Stimulated activated memory B cell treated with anti-CD40 and anti-IgM and Interleukin-4, amounts not matched to agents 10 μg/mL and 1 μg/mL and 100 μg/mL, for 72 hours (primary cell): Measurements from ENCODE around the gene RNU6-1.
A peak's percentile ranks its signal among the peaks of the same experiment; 100 is the strongest.

Experiments
- ATAC-seq: fragments of 150-1000 bp; cut with Tn5 transposase; 2 replicates; pipeline ENCODE4 v1.10.0; 2021
- H3K27ac Mint-ChIP-seq: one replicate; pipeline ENCODE4 v1.8.0; 2022; ENCODE audit warnings: mild to moderate bottlenecking, mixed read lengths
- H3K27me3 Mint-ChIP-seq: one replicate; pipeline ENCODE4 v1.8.0; 2022; ENCODE audit warnings: mixed read lengths
- H3K36me3 Mint-ChIP-seq: one replicate; pipeline ENCODE4 v1.8.0; 2022; ENCODE audit warnings: mixed read lengths
- H3K4me1 Mint-ChIP-seq: one replicate; pipeline ENCODE4 v1.8.0; 2022; ENCODE audit warnings: mixed read lengths
- H3K4me3 Mint-ChIP-seq: one replicate; pipeline ENCODE4 v1.8.0; 2022; ENCODE audit warnings: mild to moderate bottlenecking, moderate library complexity, mixed read lengths
- H3K9me3 Mint-ChIP-seq: one replicate; pipeline ENCODE4 v1.8.0; 2022; ENCODE audit warnings: mixed read lengths

RNU6-1 gene

DNA sequence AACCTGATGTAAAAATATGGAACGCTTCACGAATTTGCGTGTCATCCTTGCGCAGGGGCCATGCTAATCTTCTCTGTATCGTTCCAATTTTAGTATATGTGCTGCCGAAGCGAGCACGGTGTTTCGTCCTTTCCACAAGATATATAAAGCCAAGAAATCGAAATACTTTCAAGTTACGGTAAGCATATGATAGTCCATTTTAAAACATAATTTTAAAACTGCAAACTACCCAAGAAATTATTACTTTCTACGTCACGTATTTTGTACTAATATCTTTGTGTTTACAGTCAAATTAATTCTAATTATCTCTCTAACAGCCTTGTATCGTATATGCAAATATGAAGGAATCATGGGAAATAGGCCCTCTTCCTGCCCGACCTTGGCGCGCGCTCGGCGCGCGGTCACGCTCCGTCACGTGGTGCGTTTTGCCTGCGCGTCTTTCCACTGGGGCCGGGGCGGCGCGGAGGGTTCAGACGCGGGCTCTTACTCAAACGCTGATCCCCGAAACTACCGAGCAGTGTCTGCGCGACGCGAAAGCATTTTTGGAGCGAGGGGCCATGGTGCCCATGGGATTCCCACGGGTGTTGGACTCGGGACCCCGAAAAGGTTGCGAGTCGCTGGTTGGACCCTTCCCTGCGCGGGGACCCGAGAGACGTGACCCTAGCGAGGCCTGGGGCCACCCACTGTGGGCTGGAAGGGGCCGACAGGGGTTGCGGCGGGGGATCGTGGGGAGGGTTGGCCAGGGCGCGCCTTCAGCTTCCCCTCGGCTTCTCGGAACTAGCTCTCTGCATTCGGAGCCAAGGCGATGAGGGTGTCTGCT, at the start of gene RNU6-1:
Gene RNU6-1 (minus strand): TSS at position 117 of the 820 bp plus-strand sequence.
- peak; percentile 95 for ATAC-seq
- Mint-ChIP-seq H3K27ac (peak within 1 kb of the TSS; percentile 89), H3K4me1 (peaks cover 41% of the 10 kb centered on the region), H3K9me3 (no peaks in the 10 kb centered on the region), H3K27me3 (peaks cover 17% of the 10 kb centered on the region), H3K36me3 (no peaks in the 10 kb centered on the region), H3K4me3 (peak within 1 kb of the TSS; percentile 82)

DNA sequence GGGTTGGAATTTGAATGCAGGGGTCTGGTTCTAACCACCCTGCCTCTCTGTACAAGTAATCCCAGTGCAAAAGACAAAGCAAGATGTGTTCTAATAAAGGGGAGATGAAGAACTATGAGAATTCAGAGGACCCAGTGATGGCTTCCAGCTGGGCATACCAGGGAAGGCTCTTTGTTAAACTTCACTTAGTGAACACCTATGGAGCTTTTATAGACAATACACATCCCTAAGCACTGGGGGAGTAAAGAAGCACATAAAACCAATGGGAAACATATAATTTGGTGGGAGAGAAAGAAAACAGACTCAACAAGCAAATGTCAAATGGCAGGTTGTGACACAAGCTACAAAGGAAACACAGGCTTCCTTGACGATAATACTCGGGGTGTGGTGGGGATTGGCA, 47.9 kb upstream of the RNU6-1 start:
- Mint-ChIP-seq H3K9me3 (peaks cover 10% of the 10 kb centered on the region), H3K27ac (no peak overlapping the region), H3K4me3 (no peak overlapping the region), H3K36me3 (peaks cover 7% of the 10 kb centered on the region), H3K4me1 (peaks cover 12% of the 10 kb centered on the region), H3K27me3 (peaks cover 57% of the 10 kb centered on the region)
- no peak for ATAC-seq

DNA sequence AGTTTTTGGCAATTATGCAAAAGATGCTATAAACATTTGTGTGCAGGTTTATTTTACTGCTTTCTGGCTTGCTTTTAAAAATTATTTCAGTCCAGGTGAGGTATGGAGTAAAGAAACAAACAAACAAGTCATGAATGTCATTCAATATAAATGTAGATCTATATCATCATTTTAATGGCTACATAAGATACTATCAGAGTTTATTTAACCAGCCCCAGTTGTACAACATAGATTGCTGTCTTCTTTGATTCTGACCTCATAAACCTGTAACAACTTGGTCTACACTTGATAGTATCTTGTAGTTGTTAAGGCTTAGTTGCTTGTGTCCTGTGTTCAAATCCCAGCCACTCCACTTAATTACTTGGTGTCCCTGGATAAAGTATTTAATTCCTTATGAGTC, 46.0 kb upstream of the RNU6-1 start:
- Mint-ChIP-seq H3K27ac (no peak overlapping the region), H3K36me3 (peaks cover 7% of the 10 kb centered on the region), H3K9me3 (peaks cover 10% of the 10 kb centered on the region), H3K27me3 (peaks cover 53% of the 10 kb centered on the region), H3K4me1 (peaks cover 19% of the 10 kb centered on the region), H3K4me3 (no peak overlapping the region)
- ATAC-seq: no peak

DNA sequence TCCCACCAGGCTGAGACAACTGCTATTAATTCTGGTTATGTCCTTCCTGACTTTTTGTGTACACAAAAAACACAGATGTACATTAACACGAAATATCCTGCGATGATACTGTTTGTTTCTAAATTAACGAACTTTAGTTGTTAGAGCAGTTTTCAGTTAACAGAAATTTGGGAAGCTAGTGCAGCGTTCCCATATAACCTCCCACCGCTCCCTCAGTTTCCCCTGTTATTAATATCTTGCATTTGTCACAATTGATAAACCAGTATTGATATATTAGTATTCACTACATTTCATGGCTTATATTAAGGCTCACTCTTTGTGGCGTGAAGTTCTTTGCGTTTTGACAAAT, 45.3 kb upstream of the RNU6-1 start:
- Mint-ChIP-seq H3K9me3 (peaks cover 9% of the 10 kb centered on the region), H3K4me1 (peaks cover 19% of the 10 kb centered on the region), H3K27me3 (peaks cover 48% of the 10 kb centered on the region), H3K36me3 (peaks cover 5% of the 10 kb centered on the region), H3K27ac (no peak overlapping the region), H3K4me3 (peak overlapping the region; percentile 69)
- ATAC-seq: no peak

DNA sequence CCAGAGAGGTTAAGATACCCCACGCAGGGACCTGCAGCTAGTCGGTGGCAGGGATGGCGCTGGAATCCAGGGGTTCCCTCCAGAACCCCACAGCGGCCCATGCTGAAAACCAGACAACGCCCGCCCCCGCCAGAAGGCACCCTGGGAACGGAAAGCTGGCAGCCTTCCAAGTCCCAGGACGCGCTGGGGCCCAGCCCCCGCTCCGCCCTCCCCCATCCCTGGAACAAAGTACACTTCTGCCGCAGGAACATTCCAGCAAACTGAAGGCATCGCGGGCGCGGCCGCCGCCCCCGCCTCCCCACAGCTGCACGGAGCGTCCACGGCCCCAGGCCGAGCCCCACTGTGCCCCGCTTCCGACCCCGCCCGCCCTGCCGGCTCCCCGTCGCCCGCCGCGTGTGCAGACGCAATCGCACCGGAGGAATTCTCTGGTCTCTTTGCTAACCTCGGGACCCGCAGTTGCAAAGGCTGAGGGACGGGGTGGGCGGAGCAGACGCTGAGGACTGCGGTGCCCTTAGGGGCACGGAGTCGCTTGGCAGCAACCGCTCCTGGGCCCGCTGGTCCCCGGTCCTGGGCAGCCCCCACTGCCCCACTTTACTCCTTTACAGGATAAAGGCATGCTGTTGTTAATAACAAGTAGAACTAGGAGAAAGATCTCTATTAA, 44.8 kb upstream of the RNU6-1 start:
- Mint-ChIP-seq H3K9me3 (peaks cover 4% of the 10 kb centered on the region), H3K27ac (no peak overlapping the region), H3K36me3 (peaks cover under 1% of the 10 kb centered on the region), H3K27me3 (peaks cover 43% of the 10 kb centered on the region), H3K4me3 (peak overlapping the region; percentile 69), H3K4me1 (peaks cover 19% of the 10 kb centered on the region)
- peak; percentile 71 for ATAC-seq

DNA sequence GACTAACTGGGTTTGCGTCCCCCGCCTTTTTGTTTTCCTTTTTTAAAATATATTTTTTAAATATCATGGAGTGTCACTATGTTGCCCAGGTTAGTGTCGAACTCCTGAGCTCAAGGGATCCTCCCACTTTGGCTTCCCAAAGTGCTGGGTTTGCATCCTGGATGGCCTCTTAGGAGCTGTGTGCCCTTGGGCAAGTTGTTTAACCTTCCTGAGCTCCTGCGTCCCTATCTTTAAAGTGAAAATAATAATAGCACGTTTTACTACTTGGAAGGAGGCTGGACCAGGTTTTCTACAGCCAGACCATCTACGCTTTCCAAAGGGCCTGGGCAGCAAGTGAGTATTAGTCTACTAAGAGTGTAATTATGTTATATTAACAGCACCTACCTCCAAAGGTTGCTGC, 44.2 kb upstream of the RNU6-1 start:
- H3K27me3 Mint-ChIP-seq: peaks cover 39% of the 10 kb centered on the region
- H3K9me3 Mint-ChIP-seq: peaks cover 2% of the 10 kb centered on the region
- H3K4me3 Mint-ChIP-seq: no peak overlapping the region
- H3K36me3 Mint-ChIP-seq: no peaks in the 10 kb centered on the region
- peaks cover 19% of the 10 kb centered on the region for H3K4me1 Mint-ChIP-seq
- H3K27ac Mint-ChIP-seq: no peak overlapping the region
- ATAC-seq: no peak

DNA sequence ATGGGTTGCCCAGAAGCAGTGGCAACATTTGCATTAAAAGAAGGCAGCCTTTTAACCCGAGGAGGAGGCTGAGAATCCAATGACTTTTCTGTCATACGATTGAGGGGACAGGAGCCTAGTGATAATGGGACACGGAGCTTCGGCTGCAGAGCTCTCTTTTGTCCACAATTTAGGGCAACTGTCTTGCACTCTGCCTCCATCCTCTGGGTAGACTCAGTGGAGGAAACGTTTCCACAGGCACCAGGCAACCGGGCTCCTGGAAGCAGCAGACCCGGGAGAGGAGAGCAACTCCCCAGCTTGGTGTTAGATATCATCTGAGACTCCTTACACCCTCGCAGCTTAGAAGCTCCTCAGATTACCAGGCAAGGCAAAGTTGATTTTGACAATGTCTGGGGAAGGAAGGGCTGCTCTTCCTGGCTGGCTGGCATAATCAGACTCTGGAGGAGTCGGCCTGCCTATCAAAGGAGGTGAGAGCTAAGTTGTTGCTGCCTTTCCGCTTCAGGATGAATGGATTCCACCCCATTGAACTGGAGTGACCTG, 43.5 kb upstream of the RNU6-1 start:
- no peaks in the 10 kb centered on the region for H3K36me3 Mint-ChIP-seq
- H3K9me3 Mint-ChIP-seq: peaks cover 2% of the 10 kb centered on the region
- H3K27me3 Mint-ChIP-seq: peaks cover 36% of the 10 kb centered on the region
- no peak overlapping the region for H3K4me3 Mint-ChIP-seq
- ATAC-seq: no peak
- peaks cover 19% of the 10 kb centered on the region for H3K4me1 Mint-ChIP-seq
- H3K27ac Mint-ChIP-seq: no peak overlapping the region

DNA sequence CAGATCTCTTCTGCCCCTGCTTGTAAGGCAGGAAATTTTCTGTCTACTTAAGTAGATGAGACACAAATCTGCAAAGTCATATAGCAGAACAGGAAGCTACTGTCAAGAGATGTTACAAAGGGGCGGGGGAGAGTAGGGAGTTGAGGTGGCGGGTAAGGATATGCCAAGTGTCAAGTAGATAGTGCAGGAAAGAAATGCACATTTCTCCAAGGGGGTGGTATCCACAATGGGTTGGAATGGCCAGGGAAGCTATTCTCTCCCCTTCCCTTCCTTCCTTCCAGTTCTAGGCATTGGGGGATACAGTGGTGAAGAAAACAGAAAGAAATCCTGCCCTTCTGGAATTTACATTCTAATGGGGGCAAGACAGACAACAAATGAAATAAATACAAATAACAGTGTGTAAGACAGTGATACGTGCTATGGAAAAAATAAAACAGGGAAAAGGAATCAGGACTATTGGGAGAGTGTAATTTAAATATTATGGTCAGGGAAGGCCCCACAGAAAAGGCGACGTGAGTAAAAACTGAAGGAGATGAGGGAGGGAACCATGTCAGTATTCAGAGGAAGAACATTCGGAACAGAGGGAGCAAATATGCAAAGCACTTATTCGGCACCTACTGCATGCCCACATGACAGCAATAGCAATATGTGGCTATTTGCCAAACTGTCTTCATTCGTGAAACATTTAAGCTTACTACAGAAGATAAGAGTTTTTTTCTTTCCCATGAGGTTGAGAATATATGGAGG, 42.8 kb upstream of the RNU6-1 start:
- H3K9me3 Mint-ChIP-seq: peaks cover 2% of the 10 kb centered on the region

DNA sequence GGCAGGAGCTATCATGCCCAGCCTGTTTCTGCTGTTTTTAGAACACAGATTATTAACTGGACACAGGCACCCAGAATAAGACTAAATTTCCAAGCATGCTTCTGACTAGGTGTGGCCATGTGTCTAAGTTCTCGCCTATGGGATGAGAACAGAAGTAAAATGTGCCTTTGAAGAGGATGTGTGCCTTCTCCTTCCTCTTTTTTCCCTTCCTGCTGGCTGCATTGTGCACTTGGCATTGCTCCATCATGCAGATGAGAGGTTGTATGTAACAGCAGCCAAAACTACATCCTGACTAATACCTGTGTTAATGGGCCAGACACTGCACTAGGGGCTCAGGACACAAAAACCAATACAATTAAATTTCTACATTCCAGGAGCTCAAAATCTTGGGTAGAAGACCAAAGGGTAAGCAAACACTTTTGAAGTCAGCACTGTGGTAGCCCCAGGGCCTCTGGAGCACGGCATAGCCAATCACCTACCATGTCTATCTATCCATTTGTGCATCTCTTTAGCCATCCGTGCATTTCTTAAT, 40.9 kb upstream of the RNU6-1 start:
- no peak overlapping the region for H3K4me3 Mint-ChIP-seq
- ATAC-seq: no peak
- peaks cover 19% of the 10 kb centered on the region for H3K27me3 Mint-ChIP-seq
- H3K9me3 Mint-ChIP-seq: peaks cover 2% of the 10 kb centered on the region
- no peaks in the 10 kb centered on the region for H3K36me3 Mint-ChIP-seq
- no peak overlapping the region for H3K27ac Mint-ChIP-seq
- H3K4me1 Mint-ChIP-seq: peaks cover 18% of the 10 kb centered on the region

More for the DNA sequence above, 42.8 kb upstream of the RNU6-1 start:
- Mint-ChIP-seq H3K27me3 (peaks cover 29% of the 10 kb centered on the region), H3K4me3 (no peak overlapping the region), H3K4me1 (peaks cover 19% of the 10 kb centered on the region), H3K36me3 (no peaks in the 10 kb centered on the region), H3K27ac (no peak overlapping the region)
- peak; percentile 39 for ATAC-seq

DNA sequence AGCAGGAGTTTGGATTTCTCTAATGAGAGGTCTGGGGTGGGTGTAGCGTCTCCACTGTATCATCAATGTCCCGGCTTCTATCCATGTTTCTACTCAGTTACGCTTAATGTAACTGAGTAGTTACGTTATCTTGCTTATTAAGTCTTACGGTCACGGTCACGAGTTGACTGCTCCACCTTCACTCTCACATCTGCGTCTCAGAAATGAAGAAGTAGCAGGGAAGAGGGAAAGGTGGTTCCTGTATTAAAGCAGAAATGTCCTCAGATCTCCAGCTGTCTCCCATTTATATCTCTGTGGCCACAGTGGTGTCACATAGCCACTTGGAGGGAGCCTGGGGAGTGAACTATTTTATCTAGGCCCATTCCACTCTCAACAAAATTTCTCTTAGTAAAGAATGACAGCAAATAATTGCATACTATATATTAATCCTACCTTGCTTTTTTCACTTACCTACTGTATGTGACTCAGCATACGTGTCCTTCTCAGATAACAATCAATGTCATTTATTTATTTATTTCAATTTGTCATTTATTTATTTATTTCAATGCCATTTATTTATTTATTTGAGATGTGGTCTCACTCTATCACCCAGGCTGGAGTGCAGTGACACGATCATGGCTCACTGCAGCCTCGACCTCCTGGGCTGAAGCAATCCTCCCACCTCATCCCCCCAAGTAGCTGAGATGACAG, 39.7 kb upstream of the RNU6-1 start:
- Mint-ChIP-seq H3K27me3 (peaks cover 9% of the 10 kb centered on the region), H3K4me1 (peaks cover 9% of the 10 kb centered on the region), H3K27ac (no peak overlapping the region), H3K9me3 (no peaks in the 10 kb centered on the region), H3K36me3 (no peaks in the 10 kb centered on the region), H3K4me3 (no peak overlapping the region)
- no peak for ATAC-seq

DNA sequence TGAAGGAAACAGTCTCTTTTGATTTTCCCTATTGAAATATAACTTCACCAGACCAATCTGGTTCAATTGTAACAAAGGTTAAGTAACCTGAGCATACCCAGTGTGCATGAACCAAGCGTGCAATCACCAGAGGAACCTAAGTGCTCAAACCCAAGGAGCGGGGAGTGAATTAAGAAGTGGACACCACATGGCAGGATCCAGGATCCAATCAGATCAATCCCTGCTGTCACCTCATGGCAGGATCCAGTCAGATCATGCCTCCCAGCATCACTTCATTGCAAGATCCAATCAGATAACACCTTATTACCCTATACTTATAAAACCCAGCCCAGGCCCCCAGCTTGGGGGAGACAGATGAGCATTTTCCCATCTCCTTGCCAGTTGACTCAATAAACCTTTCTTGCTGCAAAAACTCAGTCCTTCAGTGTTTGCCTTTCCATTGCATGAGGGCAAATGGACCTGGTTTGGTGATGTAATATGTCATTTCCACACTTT, 38.9 kb upstream of the RNU6-1 start:
- Mint-ChIP-seq H3K9me3 (peaks cover 3% of the 10 kb centered on the region), H3K27me3 (peaks cover 15% of the 10 kb centered on the region), H3K4me1 (peaks cover 9% of the 10 kb centered on the region), H3K4me3 (no peak overlapping the region), H3K27ac (no peak overlapping the region), H3K36me3 (no peaks in the 10 kb centered on the region)
- ATAC-seq: no peak

DNA sequence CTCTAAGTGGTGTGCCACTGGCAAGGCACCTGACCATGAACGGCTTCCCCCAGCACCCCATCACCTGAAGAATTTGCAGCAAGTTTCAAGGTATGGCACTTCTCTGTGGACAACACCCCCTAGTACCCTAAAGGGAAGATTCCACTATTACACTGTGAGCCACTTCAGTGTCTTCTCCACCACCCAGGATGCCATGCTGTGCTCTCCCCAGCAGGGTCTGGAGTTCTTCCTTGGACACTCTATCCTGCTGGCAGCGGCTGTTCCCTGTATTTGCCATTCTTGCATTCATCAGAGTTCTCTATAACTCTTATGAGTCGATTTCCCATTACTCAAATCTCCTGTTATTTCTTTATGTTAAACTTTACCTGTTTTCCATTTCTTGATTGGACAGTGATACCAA, 33.9 kb upstream of the RNU6-1 start:
- Mint-ChIP-seq H3K27me3 (peaks cover 23% of the 10 kb centered on the region), H3K4me1 (peaks cover 7% of the 10 kb centered on the region), H3K4me3 (no peak overlapping the region), H3K9me3 (peaks cover 15% of the 10 kb centered on the region), H3K27ac (no peak overlapping the region), H3K36me3 (peaks cover 10% of the 10 kb centered on the region)
- no peak for ATAC-seq

DNA sequence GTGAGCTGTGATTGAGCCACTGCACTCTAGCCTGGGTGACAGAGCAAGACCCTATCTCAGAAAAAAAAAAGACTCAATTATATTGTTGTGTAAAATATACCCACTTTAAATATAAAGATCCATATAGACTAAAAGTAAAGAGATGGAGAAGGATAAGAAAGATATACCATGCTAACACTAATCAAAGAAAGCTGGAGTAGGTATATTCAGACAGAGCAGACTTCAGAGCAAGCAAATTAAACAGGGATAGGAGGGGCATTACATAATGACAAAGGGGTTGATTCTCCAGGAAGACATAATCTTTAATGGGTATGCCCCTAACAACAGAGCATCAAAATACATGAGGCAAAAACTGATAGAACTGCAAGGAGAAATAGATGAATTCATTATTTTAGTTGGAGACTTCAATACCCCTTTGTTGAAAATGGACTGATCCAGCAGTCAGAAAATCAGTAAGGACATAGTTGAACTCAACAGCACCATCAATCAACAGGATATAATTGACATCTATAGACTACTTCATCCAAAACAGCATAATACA, 31.1 kb upstream of the RNU6-1 start:
- Mint-ChIP-seq H3K4me1 (peaks cover 7% of the 10 kb centered on the region), H3K4me3 (no peak overlapping the region), H3K27ac (no peak overlapping the region), H3K9me3 (peaks cover 15% of the 10 kb centered on the region), H3K36me3 (peaks cover 10% of the 10 kb centered on the region), H3K27me3 (peaks cover 46% of the 10 kb centered on the region)
- ATAC-seq: no peak

DNA sequence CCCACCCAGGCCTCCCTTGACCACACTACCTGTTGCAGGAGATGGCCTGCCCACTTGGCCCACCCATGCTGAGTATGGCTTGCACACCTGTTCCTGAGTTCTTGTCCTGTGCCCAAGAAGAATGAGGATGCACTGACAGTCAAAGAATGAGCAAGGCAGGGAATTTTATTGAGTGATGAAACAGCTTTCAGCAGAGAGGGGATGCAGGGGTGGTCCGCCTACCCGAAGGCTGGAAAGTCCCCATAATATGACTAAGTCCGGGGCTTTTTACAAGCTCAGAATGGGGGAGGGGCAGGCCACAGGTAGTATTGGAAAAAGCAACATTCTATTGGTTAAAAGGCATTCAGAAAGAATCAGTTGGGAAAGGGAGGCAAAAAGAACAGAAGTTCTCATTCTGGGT, 29.9 kb upstream of the RNU6-1 start:
- H3K36me3 Mint-ChIP-seq: peaks cover 10% of the 10 kb centered on the region
- H3K4me1 Mint-ChIP-seq: peaks cover 7% of the 10 kb centered on the region
- peaks cover 51% of the 10 kb centered on the region for H3K27me3 Mint-ChIP-seq
- peaks cover 15% of the 10 kb centered on the region for H3K9me3 Mint-ChIP-seq
- no peak overlapping the region for H3K4me3 Mint-ChIP-seq
- H3K27ac Mint-ChIP-seq: no peak overlapping the region
- ATAC-seq: no peak
